Activated naive CD8-positive, alpha-beta T cell treated with anti-CD3 and anti-CD28 coated beads, Interleukin-2, amount 50 U/mL, for 16 hours (primary cell): ENCODE measurements around the gene CEP72.
"Not testable (repeated sequence)": the region's sequence is repeated elsewhere in the genome, so short reads cannot be mapped to it uniquely, and the experiment has no call there.

ENCODE experiments used
- DNase-seq: peaks from one replicate; pipeline ENCODE4 v3.0.0-alpha.2; 2020; ENCODE audit warnings: low read depth, low spot score

CEP72 gene

DNA sequence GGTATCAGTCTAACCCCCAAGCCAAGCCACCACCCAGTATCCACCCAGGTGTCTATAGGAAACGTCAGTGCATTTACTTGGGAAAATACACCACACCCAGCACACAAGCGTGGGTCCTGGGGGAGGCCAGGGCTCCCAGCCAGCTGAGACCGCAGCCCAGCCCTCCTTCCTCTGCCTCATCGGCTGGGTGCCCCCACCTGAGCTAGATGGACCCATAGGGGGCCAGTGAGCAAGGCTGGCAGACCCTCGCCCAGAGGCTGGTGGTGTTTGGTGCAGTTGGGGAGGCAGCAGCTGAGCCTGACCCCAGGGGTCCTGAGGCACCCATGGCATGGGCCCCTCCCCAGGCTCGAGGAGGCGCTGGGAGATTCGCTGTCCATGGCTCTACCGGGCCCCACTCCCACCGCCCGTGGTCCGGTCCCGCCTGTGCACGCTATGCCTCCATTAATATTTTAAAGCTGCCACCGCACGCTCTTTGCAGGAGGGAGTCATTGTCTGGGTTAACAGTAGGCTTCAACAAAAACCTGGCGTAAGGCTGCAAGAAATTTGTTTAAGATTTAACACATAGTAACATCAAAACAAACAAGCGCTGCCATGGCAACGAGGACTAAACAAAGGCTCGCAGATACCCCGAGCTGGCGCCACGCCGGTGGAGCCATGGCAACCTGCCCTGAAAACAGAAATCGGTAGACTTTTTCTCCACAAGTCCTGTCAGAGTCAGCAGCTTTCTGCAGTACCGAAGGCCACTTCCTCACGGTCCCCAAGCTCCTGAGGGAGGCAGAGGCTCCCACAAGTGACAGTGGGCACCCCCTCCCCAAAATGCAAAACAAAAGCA, 60.4 kb downstream of the CEP72 start:
- no peak for DNase-seq

DNA sequence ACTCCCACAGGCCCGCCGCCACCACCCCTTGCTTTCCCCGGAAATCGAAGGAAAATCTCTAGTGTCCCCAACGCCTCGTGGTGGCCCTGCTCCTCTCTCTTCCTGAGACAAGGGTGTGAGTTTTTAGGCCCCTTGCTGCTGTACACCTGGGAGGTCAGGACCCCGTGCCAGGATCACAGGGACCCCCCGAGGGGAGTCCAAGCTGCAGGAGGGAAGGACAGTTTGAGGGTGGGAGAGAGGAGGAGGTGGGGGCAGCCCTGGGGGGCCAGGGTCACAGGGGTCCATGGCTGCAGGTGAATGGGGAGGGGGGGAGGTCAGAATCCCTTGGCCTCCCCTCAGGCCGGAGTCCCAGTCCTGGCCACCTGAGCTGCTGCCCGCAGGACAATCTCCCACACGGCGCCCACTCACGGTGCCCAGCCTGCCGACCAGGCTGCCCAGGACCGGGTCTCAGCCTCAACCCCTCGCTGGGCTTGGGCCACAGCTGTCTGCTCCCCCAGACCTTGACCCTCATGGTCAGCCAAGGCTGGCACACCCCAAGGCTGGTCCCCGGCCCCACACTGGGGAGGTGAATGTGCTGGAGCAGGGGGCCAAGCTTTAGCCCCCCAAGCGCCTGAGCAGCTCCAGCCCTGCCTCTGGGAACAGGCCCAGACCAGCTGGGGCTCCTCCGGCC, 61.2 kb downstream of the CEP72 start:
- no peak for DNase-seq

DNA sequence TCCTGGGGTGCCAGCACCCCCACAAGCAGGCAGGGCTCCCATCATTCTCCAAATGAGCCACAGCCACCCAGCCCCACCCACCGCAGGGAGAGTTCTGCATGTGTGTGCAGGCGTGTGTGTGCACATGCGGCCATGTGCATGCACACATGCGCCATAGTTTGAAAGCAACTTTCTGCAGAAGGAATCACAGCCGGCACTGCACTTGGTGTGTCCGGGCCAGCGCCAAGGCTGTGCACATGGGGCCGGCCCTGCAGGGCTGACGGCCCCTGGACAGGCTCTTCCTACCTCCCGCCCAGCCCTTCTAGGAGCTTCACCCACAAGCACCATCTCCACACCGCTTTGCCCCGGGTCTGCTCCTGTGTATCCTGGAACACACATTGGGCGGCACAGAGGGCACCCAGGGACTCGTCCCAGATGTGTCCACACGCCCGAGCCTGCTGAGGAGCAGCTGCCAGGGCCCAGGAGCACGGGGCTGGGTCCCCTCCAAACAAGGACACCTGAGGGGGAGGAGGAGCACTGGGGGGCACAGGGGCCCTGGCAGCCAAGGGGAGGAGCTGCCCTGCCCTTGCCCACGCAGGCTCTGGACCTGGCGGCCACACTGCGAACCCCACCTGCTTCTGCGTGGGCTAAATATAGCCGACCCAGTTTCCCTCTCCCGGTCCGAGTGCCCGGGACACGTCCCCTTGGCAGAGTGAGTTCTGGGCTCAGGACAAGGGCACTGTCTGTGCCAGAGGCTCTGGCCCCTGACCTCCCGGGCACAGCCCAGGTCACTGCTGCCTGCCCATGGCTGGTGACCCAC, 61.9 kb downstream of the CEP72 start:
- no peak for DNase-seq

DNA sequence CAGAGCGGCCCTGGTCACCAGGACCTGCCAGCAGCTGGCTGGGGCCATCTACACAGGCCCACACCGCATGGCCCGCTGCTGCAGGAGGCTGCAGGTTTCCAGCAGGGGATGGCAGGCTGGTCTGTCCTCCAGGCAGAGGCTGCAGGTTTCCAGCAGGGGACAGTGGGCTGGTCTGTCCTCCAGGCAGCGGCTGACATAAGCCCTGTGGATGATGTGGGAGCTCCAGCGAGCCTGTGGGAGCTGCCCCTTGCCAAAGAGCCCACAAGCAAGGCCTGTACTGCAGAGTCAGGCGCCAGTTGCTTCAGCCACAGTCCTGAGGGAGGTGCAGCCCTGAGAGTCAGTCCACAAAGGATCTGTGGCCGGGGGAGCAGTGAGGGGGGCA, 62.5 kb downstream of the CEP72 start:
- no peak for DNase-seq

DNA sequence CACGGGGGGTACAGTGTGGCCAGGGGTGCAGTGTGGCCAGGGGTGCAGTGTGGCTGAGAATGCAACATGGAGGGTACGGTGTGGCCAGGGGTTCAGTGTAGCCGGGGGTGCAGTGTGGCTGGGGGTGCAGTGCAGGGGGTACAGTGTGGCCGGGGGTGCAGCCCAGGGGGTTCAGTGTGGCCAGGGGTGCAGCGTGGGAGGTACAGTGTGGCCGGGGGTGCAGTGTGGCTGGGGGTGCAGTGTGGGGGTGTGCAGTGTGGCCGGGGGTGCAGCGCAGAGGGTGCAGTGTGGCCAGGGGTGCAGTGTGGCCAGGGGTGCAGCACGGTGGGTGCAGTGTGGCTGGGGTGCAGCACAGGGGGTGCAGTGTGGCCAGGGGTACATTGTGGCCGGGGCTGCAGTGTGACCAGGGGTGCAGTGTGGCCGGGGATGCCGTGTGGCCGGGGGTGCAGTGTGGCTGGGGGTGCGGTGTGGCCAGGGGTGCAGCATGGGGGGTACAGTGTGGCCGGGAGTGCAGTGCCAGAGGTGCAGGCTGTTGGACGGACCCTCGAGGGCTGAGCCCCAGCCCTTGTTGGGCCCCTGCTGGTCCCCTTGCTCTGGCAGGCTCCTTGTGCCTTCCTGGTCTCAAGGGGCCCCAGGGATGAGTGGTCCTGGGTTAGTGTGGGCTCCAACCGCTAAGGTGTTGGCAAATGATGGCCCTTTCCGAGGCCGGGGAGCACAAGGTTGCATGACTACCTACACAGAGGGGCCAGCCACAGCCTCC, 63.2 kb downstream of the CEP72 start:
- DNase-seq, result no peak

DNA sequence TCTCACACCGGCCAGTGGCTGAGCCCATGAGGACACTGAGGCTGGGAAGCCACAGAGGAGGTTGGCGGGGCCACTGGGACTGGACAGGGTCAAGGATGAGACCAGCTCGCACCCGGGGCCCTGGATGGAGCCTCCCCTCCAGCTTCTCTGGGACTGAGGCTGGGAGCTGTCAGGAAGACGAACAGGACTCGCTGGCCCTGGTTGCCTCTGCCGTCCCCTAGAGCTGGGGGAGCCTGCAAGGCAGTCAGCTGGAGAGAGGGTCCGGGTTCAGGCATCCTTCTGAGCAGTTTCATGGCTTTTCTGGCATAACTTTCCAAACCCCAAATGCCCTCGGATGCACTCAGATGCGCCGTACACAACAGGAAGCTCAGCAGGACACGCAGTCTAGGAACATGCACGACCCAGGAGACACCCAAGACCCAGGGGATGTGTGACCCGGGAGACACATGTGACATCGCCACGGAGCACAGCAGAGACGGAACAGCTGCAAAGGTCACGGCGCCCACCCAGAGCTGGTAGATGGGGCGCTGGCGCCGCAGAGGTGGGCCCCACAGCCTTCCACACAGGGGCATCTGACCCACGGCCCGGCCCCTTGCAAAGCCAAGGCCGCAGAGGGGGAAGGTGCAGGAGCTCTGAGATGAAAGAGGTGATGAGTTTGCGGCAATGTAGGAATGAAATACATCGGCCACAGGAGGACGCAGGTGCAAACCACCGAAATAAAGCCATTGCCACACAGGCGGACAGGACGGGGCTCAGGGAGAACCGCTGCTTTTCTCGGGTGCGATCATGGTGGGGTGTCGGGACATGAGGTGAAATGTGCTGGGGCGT, 63.9 kb downstream of the CEP72 start:
- DNase-seq, result no peak

DNA sequence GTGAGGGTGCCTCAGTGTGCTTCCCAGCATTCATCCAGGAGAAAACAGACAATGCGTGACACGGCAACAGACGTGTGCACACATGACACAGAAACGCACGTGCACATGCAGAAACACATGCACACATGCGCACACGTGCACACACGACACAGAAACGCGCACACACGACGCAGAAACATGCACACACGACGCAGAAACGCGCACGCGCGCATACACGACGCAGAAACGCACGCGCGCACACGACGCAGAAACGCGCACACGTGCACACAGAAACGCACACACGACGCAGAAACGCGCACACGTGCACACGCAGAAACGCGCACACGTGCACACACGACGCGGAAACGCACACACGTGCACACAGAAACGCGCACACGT, 64.5 kb downstream of the CEP72 start:
- DNase-seq, result no peak

DNA sequence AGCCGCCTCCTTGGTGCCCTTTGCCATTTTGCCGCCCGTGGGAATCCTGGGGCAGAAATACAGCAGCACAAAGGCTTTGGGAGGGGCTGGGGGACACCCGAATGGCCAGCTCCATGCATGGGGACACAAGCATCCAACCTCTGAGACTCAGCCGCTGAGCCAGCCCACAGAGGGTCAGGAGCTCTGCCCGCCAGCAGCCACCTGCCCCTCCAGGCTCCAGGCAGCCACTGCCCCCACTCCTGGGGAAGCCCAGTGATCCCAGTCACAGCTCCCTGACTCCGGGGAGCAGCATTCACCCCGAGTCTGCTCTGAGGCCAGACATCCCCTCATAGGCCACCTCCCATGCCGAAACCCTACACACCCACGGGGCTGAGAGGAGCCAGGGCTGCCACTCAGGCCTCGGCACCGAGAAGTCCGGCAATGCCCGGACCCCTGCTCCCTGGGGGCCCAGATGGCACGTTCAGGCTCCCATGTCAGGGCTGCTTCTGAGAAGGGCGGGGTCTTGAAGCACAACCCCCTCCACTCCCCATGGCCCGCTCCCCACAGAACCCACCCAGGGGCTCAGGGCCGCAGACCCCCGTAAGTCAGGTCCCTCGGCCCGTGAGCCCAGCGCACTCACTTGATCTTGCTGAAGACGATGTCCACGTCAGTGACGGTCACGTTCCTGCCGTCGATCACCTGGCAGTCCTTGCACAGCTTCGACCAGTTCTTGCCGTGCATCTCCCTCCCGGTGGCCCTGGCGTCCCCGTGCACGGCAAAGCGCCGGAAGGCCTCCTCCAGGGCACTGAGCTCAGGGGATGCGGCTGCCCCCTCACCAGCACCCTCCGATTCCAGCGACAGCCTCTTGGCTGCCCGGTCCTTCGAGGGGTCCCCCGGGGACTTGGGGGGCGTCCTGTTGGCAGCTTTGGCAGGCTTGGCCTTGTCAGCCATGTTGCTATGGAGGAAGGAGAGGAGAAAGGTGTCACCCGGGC, 65.3 kb downstream of the CEP72 start:
- DNase-seq, result no peak

DNA sequence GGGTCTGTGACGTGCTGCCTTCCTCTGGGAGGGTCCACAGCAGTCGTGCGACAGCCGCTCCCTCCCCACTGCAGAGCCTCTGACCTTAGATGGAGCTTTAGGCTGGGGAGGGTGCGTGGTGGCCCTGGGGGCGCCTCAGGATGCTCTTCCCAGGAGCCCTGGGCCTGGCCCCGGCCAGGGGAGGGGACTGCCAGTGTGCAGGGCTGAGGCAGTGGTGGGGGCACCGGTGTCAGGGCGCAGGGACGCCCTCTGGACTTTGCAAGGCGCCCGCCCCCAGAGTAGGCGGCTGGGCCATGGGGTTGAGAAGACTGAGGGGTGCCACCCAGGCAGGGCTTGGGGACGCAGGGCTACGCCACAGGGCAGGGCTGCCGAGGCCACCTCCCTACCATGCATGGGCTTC, 66.4 kb downstream of the CEP72 start:
- not testable (repeated sequence) for DNase-seq

DNA sequence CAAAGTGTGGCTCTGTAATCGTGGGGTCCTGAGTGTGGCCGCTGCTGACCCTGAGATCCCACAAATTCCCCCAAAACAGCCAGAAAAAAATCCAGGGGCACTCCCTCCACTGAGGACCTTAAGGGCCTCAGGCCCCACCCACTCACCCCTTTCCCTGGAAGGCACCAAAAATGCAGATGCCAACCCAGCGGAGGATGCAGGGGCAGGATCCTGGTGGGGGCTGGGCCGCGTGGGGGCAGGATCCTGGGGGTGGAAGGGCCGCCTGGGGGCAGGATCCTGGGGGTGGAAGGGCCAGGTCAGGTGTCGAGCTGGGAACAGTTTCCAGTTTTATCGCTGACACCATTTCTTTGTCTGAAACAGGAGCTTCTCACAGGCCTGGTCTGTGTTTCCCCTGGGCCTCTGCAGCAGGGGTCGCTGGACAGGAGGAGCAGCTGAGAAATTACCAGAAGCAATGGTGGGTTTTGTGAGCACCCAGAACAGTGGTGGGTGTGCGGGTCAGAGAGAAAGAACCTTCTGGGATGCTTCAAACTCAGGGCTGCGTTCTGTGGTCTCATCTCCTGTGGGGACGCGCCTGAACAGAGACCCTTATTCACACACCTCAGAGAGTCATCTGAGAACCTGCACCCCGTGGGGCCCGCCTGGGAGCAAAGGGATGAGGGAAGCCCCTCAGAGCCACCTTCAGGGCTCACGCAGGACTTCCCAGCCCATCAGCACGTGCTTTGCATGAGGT, 67.2 kb downstream of the CEP72 start:
- DNase-seq, result not testable (repeated sequence)

DNA sequence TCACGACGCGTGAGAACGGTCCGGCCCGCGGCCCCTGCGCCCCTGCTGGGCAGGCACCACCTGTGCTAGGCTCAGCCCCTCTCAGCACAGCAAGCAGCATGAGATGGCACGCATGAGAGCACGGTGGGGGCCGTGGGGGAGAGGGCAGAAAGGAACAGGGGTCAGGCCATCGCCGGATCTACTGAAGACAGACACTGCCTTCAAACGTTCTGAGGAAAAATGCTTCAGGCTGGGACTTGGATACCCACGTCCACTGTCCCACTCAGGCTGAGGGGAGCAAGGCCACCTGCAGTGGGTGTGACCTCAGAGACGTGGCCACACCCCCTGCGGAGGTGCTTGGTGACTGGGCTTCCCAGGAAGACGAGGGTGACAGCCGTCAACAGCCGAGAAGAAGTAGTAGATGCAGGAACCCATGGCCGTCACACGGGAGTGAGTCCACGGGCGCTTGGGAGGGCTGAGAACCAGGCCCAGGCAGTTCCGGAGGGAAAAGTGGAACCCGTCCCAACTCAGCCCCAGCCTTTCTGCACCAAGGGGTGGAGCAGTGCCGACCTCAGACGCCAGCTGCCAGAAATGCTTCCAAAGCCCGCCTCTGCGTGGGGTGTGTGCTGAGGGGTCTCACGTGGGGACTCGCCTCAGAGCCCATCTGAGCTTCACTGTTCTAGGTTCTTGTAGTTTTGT, 68.1 kb downstream of the CEP72 start:
- DNase-seq, result not testable (repeated sequence)

DNA sequence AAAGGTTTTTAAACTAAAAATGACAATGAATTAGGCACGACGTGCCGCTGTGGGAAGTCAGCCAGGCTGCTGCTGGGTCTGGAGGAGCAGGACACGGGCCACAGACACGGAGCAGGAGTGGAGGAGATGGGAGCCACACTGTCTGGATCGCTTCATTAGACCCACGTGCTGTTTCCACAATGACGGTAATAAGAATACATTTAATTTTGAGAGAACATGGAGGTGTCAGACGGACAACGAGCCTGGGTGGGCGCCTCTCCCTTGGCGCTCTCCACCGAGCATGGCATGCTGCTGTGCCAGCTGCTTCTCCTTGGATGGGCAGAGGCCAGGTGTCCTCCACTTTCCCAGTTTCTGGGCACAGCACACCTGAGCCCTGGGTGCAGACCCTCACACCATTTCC, 68.7 kb downstream of the CEP72 start:
- DNase-seq, result not testable (repeated sequence)

DNA sequence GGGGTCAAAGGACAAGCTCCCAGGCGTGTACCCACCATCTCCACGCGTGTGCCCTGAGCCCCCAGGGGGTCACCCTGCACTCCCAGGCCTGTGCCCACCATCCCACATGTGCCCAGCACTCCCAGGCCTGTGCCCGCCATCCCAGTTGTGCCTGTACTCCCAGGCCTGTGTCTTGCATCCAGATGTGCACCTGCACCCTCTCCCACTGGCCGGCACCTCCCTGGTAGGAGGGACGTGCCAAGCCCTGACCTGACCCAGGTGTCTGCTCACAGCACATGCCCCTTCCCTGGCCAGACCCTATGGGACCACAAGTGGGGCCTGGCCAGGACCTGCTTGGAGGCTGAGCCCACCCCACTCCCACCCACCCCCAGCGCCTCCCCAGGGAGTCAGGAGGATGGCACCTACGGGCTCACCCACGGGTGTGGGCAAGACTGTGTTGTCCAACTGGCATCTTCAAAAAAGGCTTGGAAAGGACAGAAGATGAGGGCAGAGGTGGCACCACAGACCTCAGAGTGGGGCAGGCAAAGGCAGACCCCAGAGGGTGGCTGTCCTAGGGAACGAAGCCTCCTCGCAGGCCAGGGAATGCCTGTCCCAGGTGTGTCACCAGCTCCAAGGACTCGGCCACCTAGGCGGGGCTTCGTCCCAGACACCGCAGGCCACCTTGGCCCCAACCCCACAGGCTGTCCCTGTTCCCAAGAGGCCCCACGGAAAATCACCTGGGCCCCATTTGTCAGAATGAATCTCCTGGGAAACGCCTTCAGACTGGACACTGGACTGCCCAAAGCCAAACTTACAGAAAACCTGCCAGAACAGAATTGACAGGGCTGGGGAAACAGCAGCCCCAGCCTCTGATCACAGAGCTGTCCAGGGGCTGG, 69.4 kb downstream of the CEP72 start:
- not testable (repeated sequence) for DNase-seq

DNA sequence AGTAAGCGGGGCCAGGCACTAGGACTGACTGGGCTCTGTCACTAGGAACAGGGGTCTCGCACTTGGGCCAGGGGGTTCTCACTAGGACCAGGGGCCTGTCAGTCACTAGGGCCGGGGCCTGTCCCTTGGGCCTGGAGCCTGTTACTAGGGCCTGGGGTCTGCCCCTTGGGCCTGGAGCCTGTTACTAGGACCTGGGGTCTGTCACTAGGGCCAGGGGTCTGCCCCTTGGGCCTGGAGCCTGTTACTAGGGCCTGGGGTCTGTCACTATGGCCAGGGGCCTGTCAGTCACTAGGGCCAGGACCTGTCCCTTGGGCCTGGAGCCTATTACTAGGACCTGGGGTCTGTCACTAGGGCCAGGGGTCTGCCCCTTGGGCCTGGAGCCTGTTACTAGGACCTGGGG, 70.1 kb downstream of the CEP72 start:
- DNase-seq, result not testable (repeated sequence)

DNA sequence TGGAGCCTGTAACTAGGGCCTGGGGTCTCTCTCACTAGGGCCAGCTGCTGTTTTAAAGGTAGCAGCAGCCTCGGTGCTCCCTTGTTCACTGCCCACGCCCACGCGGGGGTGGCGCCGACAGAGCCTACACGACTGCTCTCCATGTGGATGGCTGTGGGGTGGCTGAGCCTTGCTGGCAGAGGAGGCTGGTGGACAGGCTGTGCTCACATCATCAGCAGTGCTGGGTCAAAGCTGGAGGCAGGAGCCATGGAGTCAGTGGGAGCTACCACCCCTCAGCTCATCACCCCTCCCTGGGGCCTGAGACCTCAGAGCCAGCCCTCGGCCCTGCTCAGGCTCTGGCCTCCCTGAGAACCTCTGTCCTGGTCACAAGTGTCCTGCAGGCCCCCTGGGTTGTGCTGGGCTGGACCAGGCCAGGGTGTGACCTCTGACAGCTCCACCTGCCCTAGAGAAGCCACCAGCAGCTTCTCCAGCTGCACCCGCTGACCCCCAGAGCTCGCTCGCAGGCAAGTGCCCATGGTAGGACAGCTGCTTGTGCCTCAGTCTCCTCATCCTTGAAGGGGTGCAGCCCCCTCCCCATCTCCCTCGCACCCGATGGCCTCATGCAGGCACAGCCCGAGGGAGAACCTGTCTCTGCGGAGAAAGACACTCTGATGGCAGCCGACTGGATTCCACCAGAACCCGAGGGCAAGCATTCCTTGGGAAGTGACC, 70.7 kb downstream of the CEP72 start:
- not testable (repeated sequence) for DNase-seq

DNA sequence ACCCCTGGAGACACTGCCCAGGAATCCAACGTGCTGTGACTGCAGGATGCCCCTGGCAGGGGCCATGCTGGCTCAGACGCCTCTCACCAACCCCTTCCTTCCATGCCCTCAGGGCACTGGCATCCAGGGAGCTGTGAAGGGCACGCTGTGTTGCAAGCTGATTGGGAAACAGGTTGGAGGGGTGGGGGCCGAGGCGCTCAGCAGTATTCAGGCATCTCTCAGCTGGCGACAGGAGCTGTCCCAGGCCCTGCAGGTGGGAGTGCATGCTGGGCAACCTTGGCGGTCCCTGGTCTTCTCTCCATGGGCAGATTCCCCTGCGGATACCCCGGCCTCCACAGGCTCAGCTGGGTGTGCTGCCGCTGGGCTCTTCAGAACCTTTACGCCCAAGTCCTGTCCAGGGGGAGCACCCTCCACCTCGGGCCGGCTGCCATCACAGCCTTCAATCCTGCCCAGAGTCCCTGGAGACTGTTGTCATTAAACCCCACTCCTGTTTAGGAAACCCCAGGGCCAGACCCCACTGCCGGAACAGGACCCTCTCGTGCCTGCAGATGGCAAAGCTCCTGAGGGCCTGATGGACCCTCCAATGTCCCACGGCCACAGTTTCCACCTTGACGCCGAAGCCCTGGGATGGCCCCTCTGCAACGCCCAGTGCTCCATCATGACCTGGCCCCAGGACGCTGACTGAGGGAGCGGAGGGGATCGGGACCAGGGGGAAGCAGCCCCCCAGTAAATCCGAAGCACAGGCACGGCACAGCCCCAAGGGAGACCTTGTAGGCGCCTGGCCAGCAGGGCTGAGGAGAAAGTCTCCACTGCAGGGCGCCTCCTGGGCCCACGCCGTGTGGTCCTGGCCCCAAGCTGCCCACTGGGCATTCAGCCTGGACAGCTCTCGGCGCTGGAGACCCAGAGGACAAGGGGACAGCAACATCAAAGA, 71.7 kb downstream of the CEP72 start:
- no peak for DNase-seq
